SK-N-SH (cell line): Measurements from ENCODE around the gene UBN1. TPM values are rescaled to one million over a fixed set of nuclear protein-coding genes. Genes with fewer than 3 reads are reported as not detected.

Source experiments
- CTCF ChIA-PET: fragments of 300-600, 350-600 bp; formaldehyde crosslinking; extraction: SDS; loops from one replicate; lab custom pipeline; 2021; lab: Yijun Ruan, JAX
- POLR2A ChIA-PET: fragments of 350-600 bp; sonication (Branson Sonifier 250); formaldehyde crosslinking; extraction: SDS; loops from one replicate; lab custom pipeline; 2020; ENCODE audit warnings: antibody characterized with exemption, inconsistent platforms; lab: Yijun Ruan, JAX
- DNase-seq: peaks from one replicate; pipeline ENCODE4 v3.0.0; 2012
- H2AFZ ChIP-seq: fragments of 200-600 bp; sonication (generic); 2 replicates; pipeline ENCODE4 v1.8.1; 2016; ENCODE audit warnings: antibody characterized with exemption, mild to moderate bottlenecking, low read depth
- H3F3A ChIP-seq: fragments of 200-600 bp; sonication (generic); replicated peaks from 2 replicates; pipeline ENCODE3; 2016; ENCODE audit warnings: antibody characterized with exemption, mild to moderate bottlenecking; ENCODE audit not compliant: insufficient read depth
- H3K27ac ChIP-seq, 2 experiments: fragments of 200-500 bp in 1 of 2; fragments of 200-600 bp in 1 of 2; sonication (Bioruptor generic) in 1 of 2; sonication (generic), shearing (Covaris generic) in 1 of 2; 2 replicates each; pipeline versions ENCODE4 v1.5.1 to v1.6.1; 2014 to 2016; ENCODE audit warnings: low read depth in 2 of 2, inconsistent platforms in 1 of 2, low read length in 1 of 2, mild to moderate bottlenecking in 1 of 2, mixed read lengths in 1 of 2
- H3K27me3 ChIP-seq: fragments of 200-600 bp; sonication (generic), shearing (Covaris generic); 2 replicates; pipeline ENCODE4 v1.6.1; 2016; ENCODE audit warnings: mixed run types; ENCODE audit not compliant: insufficient read depth
- H3K36me3 ChIP-seq, 2 experiments: fragments of 200-500 bp in 1 of 2; fragments of 200-600 bp in 1 of 2; sonication (Bioruptor generic) in 1 of 2; sonication (generic) in 1 of 2; replicated peaks in 1 of 2; 2 replicates each; pipeline versions ENCODE3 to v1.5.1; 2014 to 2016; ENCODE audit warnings: low read length in 1 of 2, mild to moderate bottlenecking in 1 of 2; ENCODE audit not compliant: insufficient read depth in 2 of 2, control insufficient read depth in 1 of 2
- H3K4me1 ChIP-seq, 2 experiments: fragments of 200-500 bp in 1 of 2; fragments of 200-600 bp in 1 of 2; sonication (Bioruptor generic) in 1 of 2; sonication (generic), shearing (Covaris generic) in 1 of 2; 2 replicates each; pipeline versions ENCODE4 v1.5.1 to v1.6.1; 2014 to 2016; ENCODE audit warnings: low read depth in 1 of 2, low read length in 1 of 2, mixed run types in 1 of 2; ENCODE audit not compliant: insufficient read depth in 2 of 2, control insufficient read depth in 1 of 2
- H3K4me2 ChIP-seq: fragments of 200-600 bp; sonication (generic), shearing (Covaris generic); 2 replicates; pipeline ENCODE4 v1.6.1; 2017; ENCODE audit warnings: mixed run types
- H3K4me3 ChIP-seq, 2 experiments: fragments of 200-500 bp in 1 of 2; fragments of 200-600 bp in 1 of 2; sonication (Bioruptor generic) in 1 of 2; sonication (generic), shearing (Covaris generic) in 1 of 2; 2 replicates each; pipeline versions ENCODE4 v1.5.1 to v1.8.1; 2014 to 2016; ENCODE audit warnings: low read depth in 2 of 2, inconsistent platforms in 1 of 2, low read length in 1 of 2, mild to moderate bottlenecking in 1 of 2, mixed read lengths in 1 of 2, moderate library complexity in 1 of 2
- H3K79me2 ChIP-seq: fragments of 200-600 bp; sonication (generic); 2 replicates; pipeline ENCODE4 v1.8.1; 2017; ENCODE audit warnings: mild to moderate bottlenecking; ENCODE audit not compliant: insufficient read depth
- H3K9ac ChIP-seq: fragments of 200-600 bp; sonication (generic); 2 replicates; pipeline ENCODE4 v1.6.1; 2017; ENCODE audit warnings: mixed run types
- H3K9me2 ChIP-seq: fragments of 200-600 bp; sonication (generic); 2 replicates; pipeline ENCODE4 v1.6.1; 2017; ENCODE audit warnings: mixed run types
- H3K9me3 ChIP-seq: fragments of 200-600 bp; sonication (generic); 2 replicates; pipeline ENCODE4 v1.6.1; 2017; ENCODE audit warnings: mixed run types, mild to moderate bottlenecking, moderate library complexity
- H4K20me1 ChIP-seq: fragments of 200-600 bp; sonication (generic); 2 replicates; pipeline ENCODE4 v1.6.1; 2017; ENCODE audit warnings: mild to moderate bottlenecking, mixed run types; ENCODE audit not compliant: insufficient read depth
- CHD2 ChIP-seq: fragments of 150-350 bp; IDR thresholded peaks from 2 replicates; pipeline ENCODE4 v1.6.1; 2018; ENCODE audit warnings: low read length; ENCODE audit not compliant: partially characterized antibody
- CTCF ChIP-seq: fragments of 200-600 bp; sonication (generic); IDR thresholded peaks from 2 replicates; pipeline ENCODE4 v1.6.1; 2017; ENCODE audit warnings: antibody characterized with exemption, mild to moderate bottlenecking, moderate library complexity
- EP300 ChIP-seq, 2 experiments: IDR thresholded peaks; 2 replicates each; pipeline versions ENCODE4 v1.4.0 to v1.6.1; 2012; ENCODE audit warnings: borderline replicate concordance in 1 of 2, low read depth in 1 of 2, low read length in 1 of 2
- FOSL2 ChIP-seq: IDR thresholded peaks from 2 replicates; pipeline ENCODE4 v1.4.0; 2012; ENCODE audit warnings: low read depth, mild to moderate bottlenecking, moderate library complexity, borderline replicate concordance
- FOXM1 ChIP-seq: IDR thresholded peaks from 2 replicates; pipeline ENCODE4 v1.4.0; 2012; ENCODE audit warnings: low read depth, mild to moderate bottlenecking
- GATA2 ChIP-seq: sonication (generic); formaldehyde crosslinking; IDR thresholded peaks from 2 replicates; pipeline ENCODE4 v1.5.0; 2020; ENCODE audit warnings: mild to moderate bottlenecking, missing genetic modification reagents
- MAX ChIP-seq: IDR thresholded peaks from 2 replicates; pipeline ENCODE4 v1.4.0; 2012; ENCODE audit warnings: low read depth
- MEF2A ChIP-seq: IDR thresholded peaks from 2 replicates; pipeline ENCODE4 v1.4.0; 2012; ENCODE audit warnings: low read depth, borderline replicate concordance
- PBX3 ChIP-seq: IDR thresholded peaks from 2 replicates; pipeline ENCODE4; 2012
- POLR2AphosphoS5 ChIP-seq: IDR thresholded peaks from 2 replicates; pipeline ENCODE4 v1.6.1; 2012; ENCODE audit warnings: low read depth, low read length
- REST ChIP-seq: IDR thresholded peaks from 2 replicates; pipeline ENCODE4 v1.6.1; 2012; ENCODE audit warnings: mild to moderate bottlenecking, low read depth, low read length, moderate library complexity
- RFX5 ChIP-seq: IDR thresholded peaks from 2 replicates; pipeline ENCODE4 v1.6.1; 2012; ENCODE audit warnings: mild to moderate bottlenecking, improper control_type of control experiment, low read length
- SMC3 ChIP-seq: IDR thresholded peaks from 2 replicates; pipeline ENCODE4 v1.6.1; 2012; ENCODE audit warnings: low read depth, low read length, improper control_type of control experiment
- TEAD4 ChIP-seq: IDR thresholded peaks from 2 replicates; pipeline ENCODE4 v1.4.0; 2012; ENCODE audit warnings: mild to moderate bottlenecking, borderline replicate concordance; ENCODE audit not compliant: insufficient read depth
- USF2 ChIP-seq: fragments of 150-350 bp; IDR thresholded peaks from 2 replicates; pipeline ENCODE4 v1.6.1; 2017; ENCODE audit warnings: antibody characterized with exemption, low read length, low read depth, borderline replicate concordance
- WGBS: methylation state at CpG from one replicate; pipeline ENCODE4 v1.1.6; 2017; ENCODE audit warnings: low lambda C conversion rate; 5-methylcytosine and 5-hydroxymethylcytosine counted together
- polyA plus RNA-seq, 3 experiments: library from polyadenylated mRNA; depleted of rRNA; stranded (reverse); fragments of >200 nt; gene quantifications; 2 replicates each; pipeline ENCODE4 v1.2.3, GENCODE V29; 2012

Gene UBN1
- polyA plus RNA-seq, 1 of the 3 experiments (the other 2 are of a cell fraction), result 10.9 TPM

- TF ChIP-seq USF2 (no peak), SMC3 (no peak)
Observed at GRCh38 chr16:4900036-4900435, 52.8 kb downstream of the UBN1 start (continued).

- H3K27me3 ChIP-seq, result no peaks in the 10 kb centered on the region
- H2AFZ ChIP-seq, result no peak overlapping the region
- CTCF ChIA-PET, result no interaction called here
- H3F3A ChIP-seq, result no peaks in the 10 kb centered on the region
- H3K4me1 ChIP-seq, result no peaks in the 10 kb centered on the region
- no peak for DNase-seq
- no peaks in the 10 kb centered on the region for H4K20me1 ChIP-seq
- H3K27ac ChIP-seq, result no peak overlapping the region
- no peak overlapping the region for H3K4me2 ChIP-seq
- H3K36me3 ChIP-seq, result no peaks in the 10 kb centered on the region
- no peaks in the 10 kb centered on the region for H3K9me2 ChIP-seq
- no peaks in the 10 kb centered on the region for H3K9me3 ChIP-seq
- H3K79me2 ChIP-seq, result no peaks in the 10 kb centered on the region
- POLR2A ChIA-PET, result no interaction called here
- TF ChIP-seq FOXM1, result no peak
- TF ChIP-seq REST, result no peak
- TF ChIP-seq TEAD4, result no peak
- TF ChIP-seq USF2, result no peak
- TF ChIP-seq MAX, result no peak
- H3K9ac ChIP-seq, result no peak overlapping the region
- WGBS, result 86% methylated on average over 11 of the region's 11 CpGs
- no peak overlapping the region for H3K4me3 ChIP-seq
Observed at GRCh38 chr16:4900750-4901149, 53.5 kb downstream of the UBN1 start.

- H3K36me3 ChIP-seq, result no peaks in the 10 kb centered on the region
- no peak overlapping the region for H3K4me3 ChIP-seq
- no peak overlapping the region for H3K27ac ChIP-seq
- ChIA-PET POLR2A (no interaction called here), CTCF (no interaction called here)
- no peak for DNase-seq
- H2AFZ ChIP-seq, result no peak overlapping the region
- no peak overlapping the region for H3K9ac ChIP-seq
- no peaks in the 10 kb centered on the region for H3F3A ChIP-seq
- H3K27me3 ChIP-seq, result no peaks in the 10 kb centered on the region
- no peaks in the 10 kb centered on the region for H3K9me2 ChIP-seq
- H3K4me2 ChIP-seq, result no peak overlapping the region
- no peaks in the 10 kb centered on the region for H3K79me2 ChIP-seq
- no peaks in the 10 kb centered on the region for H3K4me1 ChIP-seq
- no peaks in the 10 kb centered on the region for H3K9me3 ChIP-seq
- 93% methylated on average over 7 of the region's 13 CpGs for WGBS
- H4K20me1 ChIP-seq, result no peaks in the 10 kb centered on the region
- TF ChIP-seq EP300 (IDR thresholded peaks at IDR 0.05; ENCODE audit: borderline replicate concordance in 1 of 2, low read depth in 1 of 2, low read length in 1 of 2) (no peak), FOSL2 (no peak), CTCF (no peak), CHD2 (no peak), POLR2AphosphoS5 (no peak), PBX3 (no peak), FOXM1 (no peak), USF2 (no peak), MEF2A (no peak), RFX5 (no peak), GATA2 (no peak)
Observed at GRCh38 chr16:4902038-4902437, 54.8 kb downstream of the UBN1 start.
